HG02970 (cell line): Measurements from ENCODE around the gene LRRC7.
"Not testable (repeated sequence)": the region's sequence is repeated elsewhere in the genome, so short reads cannot be mapped to it uniquely, and the experiment has no call there.

ENCODE experiments used
- ATAC-seq: cut with Tn5 transposase; IDR thresholded peaks from one replicate; pipeline ENCODE4 v1.9.1; 2021; ENCODE audit warnings: mild to moderate bottlenecking, moderate library complexity, moderate number of reproducible peaks; ENCODE audit not compliant: unreplicated experiment, low FRiP score

LRRC7 gene

GRCh38 chr1:70024272-70024671 is 456.6 kb downstream of the LRRC7 start:
- ATAC-seq: no peak

- no peak for ATAC-seq
Measured at GRCh38 chr1:70025052-70025451, 457.3 kb downstream of the LRRC7 start.

GRCh38 chr1:70025846-70026245 is 458.1 kb downstream of the LRRC7 start:
- no peak for ATAC-seq

- ATAC-seq: no peak
Measured at GRCh38 chr1:70033266-70033873, 465.6 kb downstream of the LRRC7 start.

GRCh38 chr1:70033936-70034335 is 466.2 kb downstream of the LRRC7 start:
- no peak for ATAC-seq

- ATAC-seq: no peak
Measured at GRCh38 chr1:70034403-70034802, 466.7 kb downstream of the LRRC7 start.

- no peak for ATAC-seq
Measured at GRCh38 chr1:70038025-70038424, 470.3 kb downstream of the LRRC7 start.

- ATAC-seq: no peak
Measured at GRCh38 chr1:70039485-70039884, 471.8 kb downstream of the LRRC7 start.

- ATAC-seq: no peak
Measured at GRCh38 chr1:70041317-70042045, 473.8 kb downstream of the LRRC7 start.

- ATAC-seq: no peak
Measured at GRCh38 chr1:70042090-70042731, 474.5 kb downstream of the LRRC7 start.

- no peak for ATAC-seq
Measured at GRCh38 chr1:70043804-70044203, 476.1 kb downstream of the LRRC7 start.

GRCh38 chr1:70044832-70045231 is 477.1 kb downstream of the LRRC7 start:
- no peak for ATAC-seq

GRCh38 chr1:70045581-70045980 is 477.9 kb downstream of the LRRC7 start:
- ATAC-seq: not testable (repeated sequence)

- no peak for ATAC-seq
Measured at GRCh38 chr1:70048336-70049094, 480.8 kb downstream of the LRRC7 start.

- ATAC-seq: no peak
Measured at GRCh38 chr1:70051926-70052325, 484.2 kb downstream of the LRRC7 start.

GRCh38 chr1:70057500-70057899 is 489.8 kb downstream of the LRRC7 start:
- ATAC-seq: no peak

GRCh38 chr1:70061231-70061630 is 493.5 kb downstream of the LRRC7 start:
- no peak for ATAC-seq

- no peak for ATAC-seq
Measured at GRCh38 chr1:70063861-70064260, 496.1 kb downstream of the LRRC7 start.

- ATAC-seq: no peak
Measured at GRCh38 chr1:70066711-70067110, 499.0 kb downstream of the LRRC7 start.

- no peak for ATAC-seq
Measured at GRCh38 chr1:70071601-70072000, 503.9 kb downstream of the LRRC7 start.

- ATAC-seq: no peak
Measured at GRCh38 chr1:70072231-70072751, 504.6 kb downstream of the LRRC7 start.
